Left lung (tissue), 10 donors: ENCODE results near the gene CFHR1. TPM values are rescaled to one million over a fixed set of nuclear protein-coding genes. Genes with fewer than 3 reads are reported as not detected.

ENCODE experiments used
- ATAC-seq: fragments of 200-7000 bp; cut with Tn5 transposase; one replicate; pipeline ENCODE4 v1.9.1; 2020; ENCODE audit warnings: moderate library complexity
- DNase-seq, 4 donors: peaks; one replicate each; pipeline ENCODE4 v3.0.0-alpha.2; 2013 to 2020
- H3K27ac ChIP-seq, 2 donors: fragments of 200-600 bp; sonication (generic) in 1 of 2; one replicate each; pipeline versions ENCODE4 v1.5.0 to v1.8.0; 2020 to 2021
- H3K27me3 ChIP-seq, 2 donors: fragments of 200-600 bp; sonication (generic) in 1 of 2; one replicate each; pipeline versions ENCODE4 v1.5.0 to v1.8.0; 2020 to 2021
- H3K36me3 ChIP-seq, 2 donors: fragments of 200-600 bp; sonication (generic) in 1 of 2; one replicate each; pipeline versions ENCODE4 v1.5.0 to v1.8.0; 2020 to 2021
- H3K4me1 ChIP-seq, 2 donors: fragments of 200-600 bp; one replicate each; pipeline ENCODE4 v1.8.0; 2021
- H3K4me3 ChIP-seq, 2 donors: fragments of 200-600 bp; sonication (generic) in 1 of 2; one replicate each; pipeline versions ENCODE4 v1.5.0 to v1.8.0; 2020 to 2021; ENCODE audit warnings: mild to moderate bottlenecking in 1 of 2
- H3K9me3 ChIP-seq, 2 donors: fragments of 200-600 bp; sonication (generic) in 1 of 2; one replicate each; pipeline versions ENCODE4 v1.5.0 to v1.8.0; 2020 to 2021
- CTCF ChIP-seq, 2 donors: fragments of 200-600 bp; sonication (generic) in 1 of 2; IDR thresholded peaks; one replicate each; pipeline versions ENCODE4 v1.5.0 to v1.8.0; 2021; ENCODE audit warnings: antibody characterized with exemption in 2 of 2
- intact Hi-C, 2 donors: fragments of 100-400 bp; cut with DNase I; formaldehyde crosslinking; loops; one replicate each; pipeline versions ENCODE4 v1.11.2 to v1.14.2; 2022
- polyA plus RNA-seq, 6 donors: library from polyadenylated mRNA; unstranded; fragments of 120-200 nt; gene quantifications; one replicate each; pipeline ENCODE4 v1.2.1, GENCODE V29; 2013; ENCODE audit not compliant: insufficient read length in 6 of 6
- total RNA-seq, 2 donors: library from RNA; stranded (reverse); fragmentation: NEBNext Ultra II Directional; extraction: Animal tissue kit (Norgen Biotek cat#: 25700); gene quantifications; one replicate each; pipeline ENCODE4 v1.2.1, GENCODE V29; 2021
- donor health status: DM: no; HTN: yes; CAD: no.
- donor health status: DM: no; HTN: no; CAD: no.

CFHR1 gene
- total and polyA plus RNA-seq, 8 donors, result 0.52 to 7.6 (median 3.6) TPM; not detected in 2

DNA sequence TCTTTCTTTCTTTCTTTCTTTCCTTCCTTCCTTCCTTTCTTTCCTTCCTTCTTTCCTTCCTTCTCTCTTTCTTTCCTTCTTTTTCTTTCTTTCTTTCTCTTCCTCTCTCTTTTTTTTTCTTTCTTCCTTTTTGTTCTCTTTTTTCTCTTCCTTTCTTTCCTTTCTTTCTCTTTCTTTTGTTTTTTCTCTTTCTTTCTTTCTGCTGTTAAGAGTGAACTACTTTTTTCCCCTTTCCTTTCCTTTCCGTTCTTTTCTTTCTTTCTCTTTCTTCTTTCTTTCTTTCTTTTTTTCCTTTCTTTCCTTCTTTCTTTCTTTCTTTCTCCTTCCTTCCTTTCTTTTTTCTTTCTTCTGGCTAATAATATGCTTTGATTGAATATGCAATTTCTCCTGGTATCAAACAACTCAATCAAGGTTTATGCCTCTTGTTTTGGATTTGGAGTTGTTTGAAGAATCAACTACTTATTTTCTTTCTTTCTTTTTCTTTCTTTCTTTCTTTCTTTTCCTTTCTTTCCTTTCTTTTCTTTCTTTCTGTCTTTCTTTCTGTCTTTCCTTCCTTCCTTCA is 40.9 kb downstream of the CFHR1 start:
- H3K4me3 ChIP-seq, result no peak overlapping the region
- ATAC-seq (no peak), DNase-seq (no peak)
- no peaks in the 10 kb centered on the region for H3K4me1 ChIP-seq
- intact Hi-C loops, result no loop called here
- H3K9me3 ChIP-seq, result peaks cover 0 to 11% of the 10 kb centered on the region in 2 donors
- no peaks in the 10 kb centered on the region for H3K36me3 ChIP-seq
- no peak overlapping the region for H3K27ac ChIP-seq
- H3K27me3 ChIP-seq, result no peaks in the 10 kb centered on the region
- no peak for TF ChIP-seq CTCF (IDR thresholded peaks at IDR 0.05)

- DNase-seq, result no peak
- intact Hi-C loops, result no loop called here
- H3K4me1 ChIP-seq, result no peaks in the 10 kb centered on the region
- H3K4me3 ChIP-seq, result no peak overlapping the region
- no peak overlapping the region for H3K27ac ChIP-seq
- peaks cover 0 to 13% of the 10 kb centered on the region in 2 donors for H3K9me3 ChIP-seq
- no peak for TF ChIP-seq CTCF (IDR thresholded peaks at IDR 0.05)
- no peak for ATAC-seq
- H3K27me3 ChIP-seq, result no peaks in the 10 kb centered on the region
- H3K36me3 ChIP-seq, result no peaks in the 10 kb centered on the region
Observed at GRCh38 chr1:196861429-196861828, 41.9 kb downstream of the CFHR1 start.

GRCh38 chr1:196866974-196867373 is 47.4 kb downstream of the CFHR1 start:
- ATAC-seq (no peak), DNase-seq (peak in 1 of 4 donors; percentile 11)
- TF ChIP-seq CTCF (IDR thresholded peaks at IDR 0.05), result no peak
- intact Hi-C loops, result no loop called here
- Histone ChIP-seq H3K27ac (no peak overlapping the region), H3K4me1 (no peaks in the 10 kb centered on the region), H3K4me3 (no peak overlapping the region), H3K27me3 (no peaks in the 10 kb centered on the region), H3K9me3 (peaks cover 0 to 16% of the 10 kb centered on the region in 2 donors), H3K36me3 (no peaks in the 10 kb centered on the region)

DNA sequence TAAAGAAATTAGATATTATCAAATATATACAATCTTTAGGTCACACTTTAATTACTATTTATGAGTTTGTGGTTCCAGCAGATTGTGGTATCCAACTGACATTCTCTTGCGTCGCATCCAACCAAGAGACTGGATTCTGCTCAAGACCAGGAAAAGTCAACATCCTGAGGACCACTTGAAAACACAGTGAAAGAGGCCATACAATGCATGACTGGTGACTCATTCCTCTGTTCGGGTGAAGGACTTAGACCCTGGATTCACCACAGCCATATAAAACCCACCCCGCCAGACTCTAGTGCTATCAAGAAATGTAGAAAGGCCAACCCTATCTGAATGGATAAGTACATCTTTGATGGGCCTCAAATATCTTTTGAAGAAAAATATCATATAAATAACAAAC is 53.9 kb downstream of the CFHR1 start:
- no peak for TF ChIP-seq CTCF (IDR thresholded peaks at IDR 0.05)
- Histone ChIP-seq H3K27me3 (peaks cover 0 to 9% of the 10 kb centered on the region in 2 donors), H3K4me3 (no peak overlapping the region), H3K9me3 (no peaks in the 10 kb centered on the region), H3K36me3 (no peaks in the 10 kb centered on the region), H3K4me1 (no peaks in the 10 kb centered on the region), H3K27ac (no peak overlapping the region)
- peak; percentile 85 for ATAC-seq
- DNase-seq, result peak in 2 of 4 donors; percentile 1 to 10
- intact Hi-C loops, result no loop called here

DNA sequence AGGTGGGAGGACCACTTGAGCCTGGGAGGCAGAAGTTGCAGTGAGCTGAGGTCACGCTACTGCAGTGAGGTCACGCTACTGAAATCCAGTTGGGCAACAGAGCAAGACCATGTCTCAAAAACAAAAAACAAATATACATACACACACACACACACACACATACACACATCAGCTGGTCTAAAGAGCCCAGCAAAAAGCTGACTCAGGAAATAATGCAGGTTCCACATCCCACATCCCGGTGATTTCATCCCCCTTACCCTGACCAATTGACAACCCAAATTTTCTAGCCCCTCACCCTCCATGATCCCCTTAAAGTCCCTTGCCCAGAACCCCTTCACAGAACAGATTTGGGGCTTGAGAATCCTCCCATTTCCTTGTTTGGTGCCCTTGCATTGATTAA is 56.4 kb downstream of the CFHR1 start:
- no peak for TF ChIP-seq CTCF (IDR thresholded peaks at IDR 0.05)
- ATAC-seq (no peak), DNase-seq (no peak)
- no peaks in the 10 kb centered on the region for H3K9me3 ChIP-seq
- H3K27ac ChIP-seq, result no peak overlapping the region
- no peaks in the 10 kb centered on the region for H3K36me3 ChIP-seq
- no peak overlapping the region for H3K4me3 ChIP-seq
- intact Hi-C loops, result no loop called here
- no peaks in the 10 kb centered on the region for H3K4me1 ChIP-seq
- peaks cover 0 to 11% of the 10 kb centered on the region in 2 donors for H3K27me3 ChIP-seq
